ENCODE measurements around the gene SNTA1.
A peak's percentile ranks its signal among the peaks of the same experiment; 100 is the strongest.
"Not testable (repeated sequence)": the region's sequence is repeated elsewhere in the genome, so short reads cannot be mapped to it uniquely, and the experiment has no call there.

The SNTA1 gene
- total RNA-seq = 3.2 reads per million, percentile 12 among the genes with 10 or more reads in this experiment

- peak; percentile 79 for DNase-seq
Observed at GRCh38 chr20:33443512-33444239, at the start of gene SNTA1. TSS of gene SNTA1 (minus strand) at chr20:33443763. CDS start at chr20:33443620, 143 bp downstream.

DNA sequence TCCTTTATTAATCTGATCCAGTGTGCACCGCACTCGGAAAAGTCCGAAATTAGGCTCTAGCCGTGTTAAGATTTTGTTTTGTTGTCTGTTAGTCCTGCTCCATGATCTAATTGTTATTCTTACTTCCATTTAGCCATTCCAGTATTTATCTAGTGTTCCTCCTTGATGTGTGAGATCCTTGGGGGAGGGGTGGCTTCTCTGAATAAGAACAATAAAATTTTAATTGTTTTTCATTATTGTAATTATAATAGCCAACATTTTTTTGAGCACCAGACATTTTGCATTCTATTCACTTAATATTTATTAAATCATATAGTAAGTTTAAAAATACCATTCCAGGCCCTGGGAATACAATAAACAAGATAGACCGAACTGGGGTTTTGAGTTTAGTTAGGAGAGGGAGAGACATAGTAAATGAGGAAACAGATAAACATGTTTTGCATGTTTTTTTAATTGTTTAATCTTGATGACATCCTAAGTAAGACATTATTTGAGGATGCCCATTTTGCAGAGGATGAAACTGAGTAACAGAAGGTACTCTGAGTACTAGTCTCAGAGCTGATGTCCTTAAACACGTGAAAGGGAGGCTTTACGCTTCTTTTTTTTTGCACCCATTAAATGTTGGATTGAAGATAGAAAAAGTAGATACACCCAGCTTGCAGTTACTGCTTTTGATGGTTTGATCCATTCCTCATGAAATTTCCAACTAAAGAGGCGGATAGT, 47.5 kb upstream of the SNTA1 start:
- no peak for DNase-seq

DNA sequence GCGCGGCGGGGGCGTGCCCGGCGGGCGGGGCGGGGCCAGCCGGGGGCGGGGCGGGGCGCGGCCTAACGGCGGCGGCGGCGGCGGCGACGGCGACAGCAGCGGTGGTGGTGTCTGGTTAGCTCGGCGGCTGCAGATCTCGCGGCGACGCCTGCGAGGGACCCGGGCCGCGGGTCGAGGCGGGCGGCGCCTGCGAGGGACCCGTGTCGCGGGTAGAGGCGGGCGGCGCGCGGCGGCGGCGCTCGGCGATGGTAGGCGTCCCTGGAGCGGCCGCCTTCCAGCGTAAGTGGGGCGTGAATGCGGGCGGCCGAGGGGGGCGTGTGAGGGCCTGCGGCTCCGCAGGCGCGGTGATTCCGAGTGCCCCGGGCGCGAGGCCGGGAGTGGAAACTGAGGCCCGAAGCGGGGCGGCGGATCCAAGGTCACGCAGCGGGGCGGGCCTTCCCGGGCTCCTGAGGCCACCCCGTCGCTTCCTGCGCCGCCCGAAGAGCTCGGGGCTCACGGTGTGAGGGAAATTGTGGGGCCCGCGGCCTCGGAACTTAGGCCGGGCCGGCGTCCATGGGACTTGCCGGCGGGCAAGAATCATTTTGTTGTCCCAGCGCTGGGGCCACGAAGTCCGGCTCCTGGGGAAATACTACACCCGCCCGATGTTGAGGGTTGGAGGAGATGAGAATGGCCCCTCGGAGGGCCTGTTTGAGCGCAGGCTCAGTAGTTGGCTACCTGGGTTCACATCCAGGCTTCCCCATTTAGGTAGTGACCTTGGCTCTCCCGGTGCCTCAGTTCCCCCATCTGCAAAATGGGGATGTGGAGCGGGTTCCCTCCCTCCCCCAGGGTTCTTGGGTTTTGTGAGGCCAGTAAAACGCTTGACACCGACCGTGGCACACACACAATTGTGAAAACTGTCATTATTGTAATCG, 46.7 kb upstream of the SNTA1 start, which contains the start of gene CBFA2T2:
Gene CBFA2T2, plus strand, starts transcription at position 74 of the 911 bp plus-strand sequence. Its CDS starts 172 bp downstream, at position 246.
- DNase-seq = no peak

DNA sequence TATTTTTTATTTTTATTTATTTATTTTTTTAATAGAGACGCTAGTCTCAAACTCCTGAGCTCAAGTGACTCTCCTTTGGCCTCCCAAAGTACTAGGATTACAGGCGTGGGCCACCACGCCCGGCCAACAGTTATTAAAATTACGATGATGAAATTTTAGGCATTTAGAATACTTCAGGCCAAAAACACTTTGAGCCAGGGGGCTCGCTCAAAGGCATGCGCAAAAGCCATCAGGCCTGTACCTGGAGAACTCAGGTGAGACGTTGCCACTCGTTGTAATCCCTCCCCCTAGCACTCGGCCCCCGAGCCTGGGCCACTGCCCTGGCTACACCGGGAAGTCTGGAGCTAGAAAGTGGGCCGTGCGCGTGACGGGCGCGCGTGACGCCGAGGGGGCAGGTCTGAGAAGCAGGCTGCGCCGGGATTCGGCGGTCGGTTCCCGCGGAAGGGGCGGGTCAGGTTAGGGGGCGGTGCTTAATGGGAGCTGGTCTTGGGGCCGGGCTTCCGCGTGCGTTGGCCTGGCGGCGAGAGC, 46.0 kb upstream of the SNTA1 start:
- DNase-seq = peak; percentile 98

- not testable (repeated sequence) for DNase-seq
Observed at GRCh38 chr20:33488661-33489494, 45.3 kb upstream of the SNTA1 start.

DNA sequence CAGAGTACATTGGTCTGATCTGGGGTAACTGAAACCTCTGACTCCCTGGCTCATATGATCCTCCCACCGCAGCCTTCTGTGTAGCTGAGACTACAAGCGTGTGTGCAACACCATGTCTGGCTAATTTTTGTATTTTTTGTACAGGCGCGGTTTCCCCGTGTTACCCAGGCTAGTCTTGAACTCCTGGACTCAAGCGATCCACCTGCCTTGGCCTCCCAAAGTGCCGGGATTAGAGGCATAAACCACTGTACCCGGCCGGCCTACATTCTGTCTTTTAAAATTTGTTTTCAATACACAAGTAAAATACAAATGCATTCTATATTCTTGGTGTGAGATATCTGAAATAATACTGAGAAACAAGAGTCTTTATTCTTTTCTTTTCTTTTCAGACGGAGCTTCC, 44.6 kb upstream of the SNTA1 start:
- DNase-seq = no peak

GRCh38 chr20:33483186-33483585, 39.6 kb upstream of the SNTA1 start:
- DNase-seq = not testable (repeated sequence)

DNA sequence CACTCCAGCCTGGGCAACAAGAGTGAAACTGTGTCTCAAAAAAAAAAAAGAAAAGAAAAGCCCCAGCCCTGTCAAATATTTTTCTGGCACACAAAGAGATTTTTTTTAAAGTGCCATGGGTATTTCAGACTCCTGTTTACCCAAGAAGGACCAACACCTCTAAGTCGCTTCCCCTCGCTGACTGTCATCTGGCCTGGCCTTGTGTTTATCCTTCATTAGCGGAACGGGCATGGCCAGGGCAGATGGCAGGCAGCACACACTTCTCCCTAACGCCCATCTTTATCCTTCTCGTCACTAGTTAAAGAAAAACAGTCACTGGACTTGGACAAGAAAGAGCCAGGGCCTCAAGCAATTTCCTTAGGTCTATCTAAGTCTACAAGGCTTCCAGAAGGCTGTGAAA, 39.0 kb upstream of the SNTA1 start:
- no peak for DNase-seq

GRCh38 chr20:33481431-33481941, 37.9 kb upstream of the SNTA1 start:
- no peak for DNase-seq

- no peak for DNase-seq
Observed at GRCh38 chr20:33480048-33480447, 36.5 kb upstream of the SNTA1 start.

DNA sequence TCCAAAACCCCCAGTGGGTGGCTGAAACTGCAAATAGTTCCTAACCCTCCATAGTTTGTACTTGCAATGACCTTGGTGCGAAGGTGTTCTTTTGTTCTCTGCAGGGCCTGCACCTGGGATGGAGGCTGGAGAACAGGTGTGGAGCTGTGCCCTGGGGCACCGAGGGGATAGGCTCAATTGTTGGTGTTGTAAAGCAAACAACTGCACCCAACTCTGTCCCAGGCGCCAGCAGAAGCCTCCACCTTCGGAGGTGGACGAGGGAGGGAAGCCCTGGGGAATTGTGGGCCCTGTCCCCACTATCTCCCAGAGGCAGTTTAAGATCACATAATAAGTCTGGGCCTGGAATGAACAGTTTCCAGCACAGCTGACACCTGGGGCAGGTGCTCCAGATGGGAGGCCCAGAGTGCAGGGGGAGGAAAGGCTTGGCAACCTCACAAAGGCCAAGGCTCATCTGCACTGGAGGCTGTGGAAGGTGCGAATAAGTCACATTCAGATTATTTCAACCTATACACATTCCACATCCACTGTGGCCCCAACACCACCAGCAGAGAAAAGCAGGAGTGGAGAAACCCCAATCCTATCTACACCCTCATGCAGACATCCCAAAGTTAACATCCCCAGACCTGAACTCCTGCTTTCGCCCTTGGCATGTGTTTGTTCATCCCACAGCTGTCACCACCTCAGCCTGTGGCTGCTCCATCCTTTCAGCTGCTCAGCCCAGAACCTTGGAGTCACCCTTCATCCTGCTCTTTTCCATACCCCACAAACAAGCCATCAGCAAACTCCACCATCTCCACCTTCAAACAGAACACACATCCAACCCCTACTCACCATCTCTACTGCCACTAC, 34.0 kb upstream of the SNTA1 start:
- DNase-seq = no peak

GRCh38 chr20:33475381-33476152, 32.0 kb upstream of the SNTA1 start:
- no peak for DNase-seq

DNA sequence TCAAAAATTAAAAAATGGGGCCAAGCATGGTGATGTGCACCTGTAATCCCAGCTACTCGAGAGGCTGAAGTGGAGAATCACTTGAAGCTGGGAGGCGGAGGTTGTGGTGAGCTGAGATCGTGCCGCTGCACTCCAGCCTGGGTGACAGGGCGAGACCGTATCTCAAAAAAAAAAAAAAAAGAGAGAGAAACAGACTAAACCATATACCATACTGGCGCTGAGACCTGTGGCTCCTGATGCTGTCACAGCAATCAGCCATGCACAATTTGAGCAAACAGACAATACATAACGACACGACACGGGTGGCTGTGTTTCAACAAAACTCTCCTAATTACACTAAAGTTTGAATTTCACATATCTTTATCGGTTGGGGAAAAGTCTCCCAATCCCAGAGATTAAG, 31.4 kb upstream of the SNTA1 start:
- no peak for DNase-seq

- no peak for DNase-seq
Observed at GRCh38 chr20:33474097-33474873, 30.7 kb upstream of the SNTA1 start.

DNA sequence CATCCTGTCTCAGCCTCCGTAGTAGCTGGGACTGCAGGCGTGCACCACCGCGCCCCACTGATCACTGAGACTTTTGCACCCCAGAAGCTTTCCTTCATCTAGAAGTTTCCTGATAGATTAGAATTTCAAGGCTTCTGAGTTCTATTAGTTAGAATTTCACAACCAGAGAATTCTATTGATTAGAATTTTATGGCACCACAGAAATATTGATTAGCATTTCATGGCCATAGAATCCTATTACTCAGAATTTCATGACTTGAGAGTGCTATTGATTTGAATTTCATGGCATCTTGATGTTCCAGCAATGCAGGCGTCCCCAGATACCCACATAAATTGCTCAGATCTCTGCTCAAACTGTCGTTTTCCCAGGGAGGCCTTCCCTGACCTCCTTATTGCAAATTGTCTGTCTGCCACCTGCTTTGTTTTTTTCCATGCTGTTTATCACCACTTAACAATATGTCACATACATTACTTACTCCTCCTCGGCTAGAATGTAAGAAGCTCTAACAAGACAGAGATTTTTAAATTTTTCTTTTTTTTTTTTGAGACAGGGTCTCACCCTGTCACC, 29.4 kb upstream of the SNTA1 start:
- no peak for DNase-seq

- DNase-seq = no peak
Observed at GRCh38 chr20:33470866-33471265, 27.3 kb upstream of the SNTA1 start.

- DNase-seq = no peak
Observed at GRCh38 chr20:33470457-33470856, 26.9 kb upstream of the SNTA1 start.

DNA sequence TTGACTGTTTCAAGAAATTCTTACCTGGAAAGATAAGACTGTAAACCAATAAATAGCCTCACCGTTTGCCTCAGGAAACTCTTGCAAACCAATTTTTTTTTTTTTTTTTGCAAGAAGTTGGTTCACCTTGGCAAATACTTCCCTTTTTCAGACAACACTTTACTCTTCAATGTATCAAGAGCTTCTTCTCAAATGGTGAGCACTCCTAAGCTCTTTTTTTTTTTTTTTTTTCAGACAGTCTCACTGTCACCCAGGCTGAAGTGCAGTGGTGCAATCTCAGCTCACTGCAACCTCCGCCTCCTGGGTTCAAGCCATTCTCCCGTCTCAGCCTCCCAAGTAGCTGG, 22.7 kb upstream of the SNTA1 start:
- no peak for DNase-seq

Data from effector CD4-positive, alpha-beta T cell (primary cell).